Superior temporal gyrus (tissue), 1 donor: ENCODE measurements around the gene SPATA18.
"Not testable (repeated sequence)": the region's sequence is repeated elsewhere in the genome, so short reads cannot be mapped to it uniquely, and the experiment has no call there.

Experiments used
- DNase-seq: peaks from one replicate; pipeline ENCODE4 v3.0.0-alpha.2; 2016; ENCODE audit errors: extremely low spot score

The SPATA18 gene

DNA sequence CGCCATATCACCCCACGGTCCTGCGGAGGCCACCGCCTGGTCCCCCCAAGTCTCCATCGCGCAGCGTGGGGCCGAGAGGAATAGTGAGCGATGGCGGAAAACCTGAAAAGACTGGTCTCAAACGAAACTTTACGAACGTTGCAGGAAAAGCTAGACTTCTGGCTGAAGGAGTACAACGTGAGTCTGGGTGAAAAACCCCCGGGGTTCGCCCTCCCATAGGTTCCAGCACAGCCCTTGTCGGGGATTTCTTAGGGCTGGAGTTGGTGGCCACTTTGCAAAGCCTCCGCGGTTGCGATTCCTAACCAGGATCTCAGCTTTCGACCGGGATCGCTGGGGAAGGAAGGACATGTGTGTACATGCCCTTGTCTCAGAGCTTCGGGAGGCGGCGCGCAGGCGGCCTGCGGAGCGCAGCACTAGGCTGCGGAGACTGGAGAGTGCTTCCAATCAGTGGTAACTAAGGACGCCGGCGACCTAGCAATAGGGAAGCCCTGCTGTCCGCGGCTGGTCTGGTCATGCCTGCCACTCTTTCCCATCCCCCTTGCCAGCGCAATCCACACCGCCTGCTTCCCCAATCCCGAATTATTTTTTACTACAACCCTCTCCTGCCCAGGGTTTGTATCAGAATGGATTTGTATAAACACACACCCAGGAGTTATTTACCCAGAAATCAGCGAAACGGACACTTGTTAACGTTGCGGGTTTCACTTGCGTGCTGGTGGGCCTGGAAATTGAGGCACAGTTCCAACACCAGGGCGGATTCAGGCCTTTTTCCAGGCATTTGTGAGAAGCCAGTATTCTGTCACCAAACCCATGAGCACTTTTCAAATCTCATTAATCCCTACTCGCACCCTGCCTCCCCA, 741 bp downstream of the SPATA18 start:
- no peak for DNase-seq

DNA sequence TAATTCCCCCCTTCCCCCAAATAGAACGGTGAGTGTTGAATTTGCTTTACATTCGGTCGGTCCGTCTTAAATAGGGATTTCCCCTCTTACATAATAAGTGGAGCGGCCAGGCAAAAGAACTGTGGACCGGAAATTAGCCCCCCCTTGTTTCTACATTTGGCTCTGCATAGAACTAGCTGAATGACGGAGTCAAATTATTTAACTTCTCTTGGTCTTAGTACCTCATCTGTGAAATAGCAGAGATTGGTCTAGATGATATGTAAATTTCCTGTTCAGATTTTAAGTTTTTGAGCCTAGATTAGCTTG, 1.3 kb downstream of the SPATA18 start:
- DNase-seq, result no peak

DNA sequence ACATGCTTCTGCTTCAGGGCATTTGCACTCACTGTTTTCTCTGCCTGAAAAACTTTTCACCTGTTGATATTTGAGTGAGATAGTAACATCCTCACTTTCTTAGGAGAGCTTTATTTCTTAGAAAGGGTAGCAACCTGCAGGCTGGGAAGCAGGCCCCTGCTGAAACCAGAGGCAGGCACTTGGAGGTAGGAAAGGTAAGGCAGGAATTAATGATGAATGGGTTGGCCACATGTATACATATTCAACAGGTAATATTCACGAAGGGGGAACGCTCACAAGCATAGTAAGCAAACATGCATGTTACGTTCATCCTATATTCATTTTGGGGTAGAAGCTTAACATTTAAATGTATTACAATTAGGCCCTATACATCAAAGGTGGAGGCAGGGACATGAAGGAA, 3.1 kb downstream of the SPATA18 start:
- no peak for DNase-seq

DNA sequence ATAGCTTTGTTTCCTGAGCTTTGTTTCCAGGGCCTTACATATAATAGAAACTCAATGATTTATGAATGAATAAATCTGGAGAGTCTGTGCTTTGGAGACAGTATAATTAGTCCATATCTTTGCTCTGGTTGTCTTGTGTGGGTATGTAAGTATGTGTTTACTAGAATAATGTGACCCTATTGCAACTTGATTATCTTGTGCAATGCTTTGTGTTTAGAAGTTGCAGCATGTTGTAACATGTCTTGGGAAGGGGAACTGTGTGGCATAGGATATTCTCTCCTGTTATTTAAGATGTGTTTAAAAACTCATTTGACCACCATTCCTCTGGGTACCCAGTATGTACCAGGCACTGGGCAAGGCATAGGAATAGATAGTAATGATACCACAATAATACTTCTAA, 6.1 kb downstream of the SPATA18 start:
- no peak for DNase-seq

DNA sequence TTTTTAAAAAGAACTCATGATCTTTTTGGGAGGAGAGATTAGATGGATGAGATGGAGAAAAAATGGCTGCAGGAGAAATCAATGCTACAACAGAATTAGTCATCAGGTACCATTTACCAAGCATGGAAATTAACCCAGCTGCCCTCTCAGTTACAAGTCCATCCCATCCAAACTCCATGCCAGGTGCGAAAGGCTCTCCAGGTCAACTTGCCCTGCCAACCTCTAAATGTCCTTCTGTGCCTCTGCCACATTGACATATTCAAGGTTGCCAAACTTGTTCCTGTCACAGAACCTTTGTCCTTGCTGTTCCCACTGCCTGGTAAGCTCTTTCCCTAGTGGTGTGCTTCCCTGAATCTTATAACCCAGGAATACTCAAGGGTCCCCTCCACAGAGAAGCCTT, 7.2 kb downstream of the SPATA18 start:
- no peak for DNase-seq

DNA sequence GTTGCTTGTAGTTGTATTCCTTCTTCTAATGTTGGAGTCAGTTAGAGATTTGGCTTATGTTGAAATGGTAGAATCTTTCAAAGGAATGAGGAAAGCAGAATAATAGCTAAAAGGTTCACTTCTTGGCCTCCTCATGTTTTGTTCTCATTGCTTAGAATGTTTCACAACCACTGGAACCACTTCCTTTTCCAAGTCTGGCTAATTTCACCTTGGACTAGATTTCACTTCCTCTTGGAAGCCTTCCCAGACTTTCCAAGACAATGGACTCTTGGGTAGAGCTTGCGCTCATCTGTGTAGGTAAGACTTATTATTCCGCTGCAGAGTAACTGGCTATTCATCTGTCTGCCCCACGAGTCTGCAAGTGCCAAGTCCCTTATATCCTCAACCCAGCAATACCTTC, 8.3 kb downstream of the SPATA18 start:
- peak; percentile 51 for DNase-seq

DNA sequence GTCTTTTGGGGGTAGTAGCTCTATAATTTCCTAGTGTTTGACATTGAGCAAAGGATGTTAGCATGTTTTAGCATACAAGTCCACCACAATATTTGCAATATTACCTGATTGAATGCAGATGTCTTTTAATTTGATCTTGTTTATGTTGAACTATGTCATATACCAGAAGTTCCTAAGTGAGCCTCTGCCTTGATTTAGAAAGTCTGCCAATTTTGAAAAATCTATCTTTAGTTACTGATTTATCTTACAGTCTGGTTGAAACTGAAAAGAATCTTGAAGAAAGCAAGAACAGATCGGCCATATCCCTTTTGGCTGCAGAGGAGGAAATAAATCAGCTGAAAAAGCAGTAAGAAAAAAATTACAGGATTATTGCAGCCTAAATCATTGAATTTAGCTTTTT, 18.5 kb downstream of the SPATA18 start:
- DNase-seq, result no peak

DNA sequence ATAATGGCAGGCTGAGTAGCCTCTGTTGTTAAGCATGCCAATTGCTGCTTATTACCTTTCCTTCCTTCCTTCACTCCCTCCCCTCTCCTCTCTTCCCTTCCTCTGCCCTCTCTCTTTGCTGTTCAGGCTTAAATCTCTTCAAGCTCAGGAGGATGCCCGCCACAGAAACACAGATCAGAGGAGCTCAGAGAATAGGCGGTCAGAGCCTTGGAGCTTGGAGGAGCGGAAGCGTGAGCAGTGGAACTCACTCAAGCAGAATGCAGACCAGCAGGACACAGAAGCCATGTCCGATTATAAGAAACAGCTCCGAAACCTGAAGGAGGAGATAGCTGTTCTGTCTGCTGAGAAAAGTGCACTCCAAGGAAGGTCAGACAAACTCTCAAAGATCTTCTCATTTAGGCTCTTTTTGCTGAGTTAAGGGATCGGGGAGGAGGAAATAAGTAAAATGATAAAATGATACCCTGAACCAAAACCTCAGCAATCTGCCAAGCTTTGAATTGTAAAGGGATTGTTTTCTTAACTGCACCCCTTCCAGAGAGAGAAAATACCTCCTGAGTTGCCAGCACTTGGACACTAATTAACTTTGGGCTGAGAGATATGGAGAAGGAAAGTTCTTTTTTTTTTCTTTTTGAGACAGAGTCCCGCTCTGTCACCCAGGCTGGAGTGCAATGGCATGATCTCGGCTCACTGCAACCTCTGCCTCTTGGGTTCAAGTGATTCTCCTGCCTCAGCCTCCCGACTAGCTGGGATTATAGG, 20.9 kb downstream of the SPATA18 start:
- DNase-seq, result no peak

DNA sequence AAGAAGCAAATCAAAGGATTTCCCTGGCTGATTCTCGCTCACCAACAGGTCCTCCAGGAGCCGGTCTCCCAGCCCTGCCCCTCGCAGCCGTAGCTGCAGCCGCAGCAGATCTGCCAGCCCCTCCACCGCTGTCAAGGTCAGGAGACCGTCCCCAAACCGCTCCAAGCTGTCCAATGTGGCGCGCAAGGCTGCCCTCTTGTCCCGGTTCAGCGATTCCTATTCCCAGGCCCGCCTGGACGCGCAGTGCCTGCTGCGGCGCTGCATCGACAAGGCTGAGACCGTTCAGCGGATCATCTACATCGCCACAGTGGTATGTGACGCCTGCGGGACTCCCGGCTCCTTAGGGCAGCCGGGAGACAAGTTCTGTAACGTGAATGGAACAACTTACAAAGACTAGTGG, 25.6 kb downstream of the SPATA18 start:
- no peak for DNase-seq

DNA sequence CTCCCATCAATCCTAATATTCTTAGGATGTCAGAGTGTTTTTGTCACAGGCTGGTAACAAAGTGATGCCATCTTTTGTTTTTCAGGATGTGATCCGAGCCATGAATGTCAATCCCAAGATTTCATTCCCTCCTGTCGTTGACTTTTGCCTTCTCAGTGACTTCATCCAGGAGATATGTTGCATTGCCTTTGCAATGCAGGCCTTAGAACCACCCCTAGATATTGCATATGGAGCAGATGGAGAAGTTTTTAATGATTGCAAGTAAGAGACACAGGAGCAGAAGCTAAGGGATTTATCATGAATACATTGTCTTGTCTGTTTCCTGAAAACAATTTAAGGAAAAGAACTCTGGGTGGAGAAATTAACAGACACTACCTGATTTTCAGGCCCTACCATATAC, 28.6 kb downstream of the SPATA18 start:
- no peak for DNase-seq

DNA sequence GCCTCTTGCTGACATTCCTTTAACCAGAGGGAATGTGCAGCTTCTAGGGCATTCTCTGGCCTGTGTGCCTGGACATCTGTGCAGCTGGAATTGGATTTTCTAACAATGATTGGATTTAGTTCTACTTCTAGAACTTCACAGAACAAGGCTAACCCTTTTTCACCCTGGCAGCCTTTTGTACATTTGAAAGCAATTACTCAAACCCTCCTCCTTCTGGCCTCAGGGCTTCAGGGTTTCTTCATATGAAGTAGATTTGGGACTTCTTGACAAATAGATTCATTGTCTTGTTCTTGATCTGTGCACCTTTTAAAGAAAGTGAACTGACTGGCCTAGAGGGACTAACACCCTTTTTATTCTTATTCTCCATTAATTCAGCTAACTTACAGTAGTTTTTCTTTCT, 30.1 kb downstream of the SPATA18 start:
- DNase-seq, result no peak

DNA sequence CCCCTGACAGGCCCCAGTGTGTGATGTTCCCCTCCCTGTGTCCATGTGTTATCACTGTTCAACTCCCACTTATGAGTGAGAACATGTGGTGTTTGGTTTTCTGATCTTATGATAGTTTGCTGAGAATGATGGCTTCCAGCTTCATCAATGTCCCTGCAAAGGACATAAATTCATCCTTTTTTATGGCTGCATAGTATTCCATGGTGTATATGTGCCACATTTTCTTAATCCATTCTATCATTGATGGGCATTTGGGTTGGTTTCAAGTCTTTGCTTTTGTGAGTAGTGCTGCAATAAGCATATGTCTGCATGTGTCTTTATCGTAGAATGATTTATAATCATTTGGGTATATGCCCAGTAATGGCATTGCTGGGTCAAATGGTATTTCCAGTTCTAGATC, 35.3 kb downstream of the SPATA18 start:
- not testable (repeated sequence) for DNase-seq

DNA sequence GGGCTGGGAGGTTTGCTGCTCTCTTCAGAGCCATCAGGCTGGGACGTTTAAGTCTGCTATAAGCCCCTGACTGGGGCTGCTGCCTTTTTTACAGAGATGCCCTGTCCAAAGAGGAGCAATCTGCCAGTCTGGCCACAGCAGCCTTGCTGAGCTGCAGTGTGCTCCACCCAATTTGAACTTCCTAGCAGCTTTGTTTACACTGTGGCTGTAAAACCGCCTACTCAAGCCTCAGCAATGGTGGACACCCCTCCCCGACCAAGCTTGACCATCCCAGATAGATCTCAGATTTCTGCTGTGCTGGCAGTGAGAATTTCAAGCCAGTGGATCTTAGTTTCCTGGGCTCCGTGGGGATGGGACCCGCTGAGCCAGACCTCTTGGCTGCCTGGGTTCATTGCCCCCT, 40.7 kb downstream of the SPATA18 start:
- no peak for DNase-seq

DNA sequence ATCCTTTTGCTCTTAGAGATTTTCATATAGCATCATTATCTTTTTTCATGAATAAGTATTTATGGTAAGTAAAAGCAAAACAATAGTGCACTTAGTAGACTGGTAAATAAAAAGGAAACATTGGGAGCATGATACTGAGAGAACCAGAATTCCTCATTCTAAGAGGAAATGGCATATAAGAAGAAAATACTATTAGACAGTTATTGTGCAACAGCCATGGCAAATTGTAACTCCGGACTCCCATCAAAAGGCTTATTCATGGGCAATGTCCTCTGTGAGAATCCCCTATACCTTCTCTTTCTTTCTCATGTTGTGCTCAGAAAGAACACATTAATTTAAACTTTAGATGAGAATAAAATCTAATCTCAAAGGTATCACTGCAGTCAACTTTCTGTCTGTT, 42.4 kb downstream of the SPATA18 start:
- DNase-seq, result no peak

DNA sequence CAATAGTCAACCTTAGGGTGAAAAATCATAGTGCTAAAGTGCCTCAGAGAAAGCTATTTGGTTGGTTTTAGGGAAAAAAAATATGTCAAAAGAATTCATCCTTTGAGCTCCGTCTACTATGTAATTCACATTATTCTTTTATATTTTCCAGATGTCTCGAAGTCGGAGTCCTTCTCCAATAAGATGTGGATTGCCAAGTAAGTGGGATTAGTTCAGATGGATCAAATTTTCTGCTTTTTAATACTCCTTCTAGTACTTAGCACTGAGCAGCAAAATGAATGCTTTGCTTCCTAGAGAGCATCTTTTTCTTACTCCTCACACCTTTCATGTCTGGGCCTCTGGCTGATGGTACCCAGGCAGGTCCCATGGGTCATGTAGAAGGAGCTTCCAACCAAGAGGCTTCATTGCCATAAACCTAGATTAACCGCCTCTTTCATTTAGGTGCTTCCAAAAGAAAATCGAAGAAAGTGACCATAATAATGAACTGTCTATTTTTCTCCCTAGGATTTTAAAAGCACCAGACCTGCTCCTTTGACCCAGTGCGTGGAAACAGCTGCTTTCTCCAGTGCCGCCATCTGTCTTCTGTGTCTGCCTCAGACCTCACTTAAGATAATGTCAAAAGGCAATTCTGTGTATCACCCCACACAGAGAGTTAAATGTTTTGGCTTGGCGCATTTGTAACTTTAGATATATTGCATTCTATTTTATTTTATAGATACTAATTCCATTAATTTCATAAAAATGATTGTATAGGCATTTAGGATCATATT, 43.5 kb downstream of the SPATA18 start:
- no peak for DNase-seq

DNA sequence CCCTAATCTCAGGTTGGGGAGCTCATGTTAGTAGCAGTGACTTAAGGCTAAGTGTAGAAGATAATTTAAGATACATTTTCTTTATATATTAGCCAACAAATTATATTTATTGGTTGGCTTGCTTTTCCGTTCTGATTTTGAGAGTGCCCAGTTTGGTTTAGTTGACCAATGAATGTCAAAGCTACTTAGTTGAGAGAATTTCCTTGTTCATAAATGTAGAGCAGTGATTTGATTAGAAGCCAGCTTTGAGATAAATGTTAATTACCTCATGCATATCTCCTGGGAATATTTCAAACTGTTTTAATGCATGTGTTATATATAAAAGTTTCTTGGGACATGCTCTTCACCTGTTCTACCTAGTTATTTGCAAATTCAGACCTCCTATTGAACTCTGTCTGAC, 44.3 kb downstream of the SPATA18 start:
- no peak for DNase-seq

DNA sequence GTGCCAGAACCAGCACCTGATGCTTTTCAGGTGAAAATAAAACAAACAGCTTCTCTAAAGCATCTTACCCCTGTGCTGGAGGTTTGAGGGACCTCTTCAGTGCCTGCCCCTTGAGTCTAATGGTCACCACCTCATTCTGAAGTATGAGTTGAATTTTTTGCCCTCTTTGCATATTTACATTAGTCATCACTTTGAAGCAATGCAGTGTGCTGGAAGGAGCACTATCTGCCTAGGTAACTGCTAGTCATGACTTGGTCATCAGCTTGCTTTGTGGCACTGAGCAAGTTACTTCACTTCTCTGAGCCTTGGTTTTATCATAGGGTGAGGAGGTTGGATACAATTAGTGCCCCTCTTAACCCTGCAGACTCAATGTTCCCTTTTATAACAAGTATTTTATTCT, 44.9 kb downstream of the SPATA18 start:
- DNase-seq, result no peak

DNA sequence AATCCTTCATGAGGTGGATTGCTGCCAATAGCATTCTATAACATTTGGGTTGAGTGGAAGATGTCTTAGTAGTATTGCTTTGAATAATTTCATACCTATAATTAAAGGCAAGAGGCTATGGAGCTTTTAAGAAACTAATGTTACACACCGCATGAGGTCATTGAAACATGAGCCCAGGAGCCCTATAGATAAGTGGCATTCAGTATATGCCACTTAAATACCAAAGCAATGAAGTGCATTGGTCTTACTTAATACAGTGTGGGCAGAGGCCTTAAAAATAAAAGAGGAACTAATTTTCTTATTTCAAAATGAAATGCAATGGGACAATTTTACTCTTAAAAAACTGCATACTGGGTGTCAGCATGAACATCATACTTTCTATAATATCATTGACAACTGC, 47.5 kb downstream of the SPATA18 start:
- DNase-seq, result no peak

DNA sequence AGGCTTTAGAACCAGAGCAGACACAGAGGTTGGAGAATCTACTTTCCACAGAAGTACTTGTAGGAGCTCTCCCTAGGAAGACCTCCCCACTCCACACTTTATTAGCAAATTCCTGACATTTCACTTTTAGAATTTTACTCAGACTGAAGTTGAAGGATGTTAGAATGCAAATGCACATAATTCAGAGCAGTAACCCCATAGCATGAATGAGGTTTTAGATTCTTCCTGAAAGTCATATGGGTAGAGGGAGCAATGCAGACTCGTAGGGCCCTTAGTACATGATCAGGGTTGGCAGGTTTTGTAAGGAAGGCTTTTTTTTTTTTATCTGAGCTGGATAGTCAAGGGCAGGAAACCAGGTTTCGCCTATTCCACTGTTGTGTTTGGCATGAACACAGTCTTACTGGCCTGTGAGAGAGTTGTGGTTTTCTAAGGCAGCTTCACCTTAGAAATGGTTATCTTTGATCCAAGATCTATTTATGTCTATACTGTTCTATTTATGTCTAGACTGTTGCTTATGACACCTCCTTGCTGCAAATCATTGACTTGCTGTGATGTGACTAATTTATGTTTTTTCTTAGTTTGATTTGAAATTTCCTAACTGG, 48.9 kb downstream of the SPATA18 start:
- DNase-seq, result no peak

DNA sequence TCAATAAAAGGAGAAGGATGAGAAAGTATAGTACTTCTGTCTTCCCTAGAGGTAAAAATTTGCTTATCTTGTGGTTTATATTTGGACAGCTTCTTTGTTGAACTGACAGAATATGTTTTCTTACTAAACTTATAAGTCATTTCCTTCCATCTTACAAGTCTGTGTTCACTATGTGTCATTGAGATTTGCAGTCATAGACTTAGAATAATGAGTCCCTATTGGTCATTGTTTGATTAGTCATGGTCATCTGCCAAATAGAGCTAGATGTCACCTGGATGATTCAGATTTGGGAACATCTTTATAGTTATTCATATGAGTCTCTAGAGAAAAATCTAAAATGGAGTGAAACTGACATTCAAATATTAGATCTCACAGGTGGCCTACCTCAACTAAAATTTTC, 51.5 kb downstream of the SPATA18 start:
- no peak for DNase-seq

DNA sequence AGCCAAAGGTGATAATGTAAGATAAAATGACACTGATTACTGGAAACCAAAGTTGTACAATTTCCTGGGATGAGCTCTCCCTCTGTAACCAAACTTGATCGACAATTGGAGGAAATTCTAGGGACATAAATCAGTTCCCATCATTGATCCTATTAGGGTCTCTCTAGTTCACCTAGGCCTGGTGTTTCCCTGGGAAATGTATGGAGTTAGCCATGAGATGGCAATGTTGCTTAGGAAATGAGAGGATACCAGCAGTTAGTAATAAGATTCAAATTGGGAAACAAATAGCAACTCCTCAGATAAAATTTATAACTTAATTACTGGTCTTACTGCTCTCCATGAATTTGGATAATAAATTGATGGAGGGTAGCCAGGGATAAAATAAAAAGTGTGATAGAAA, 52.2 kb downstream of the SPATA18 start:
- DNase-seq, result no peak

DNA sequence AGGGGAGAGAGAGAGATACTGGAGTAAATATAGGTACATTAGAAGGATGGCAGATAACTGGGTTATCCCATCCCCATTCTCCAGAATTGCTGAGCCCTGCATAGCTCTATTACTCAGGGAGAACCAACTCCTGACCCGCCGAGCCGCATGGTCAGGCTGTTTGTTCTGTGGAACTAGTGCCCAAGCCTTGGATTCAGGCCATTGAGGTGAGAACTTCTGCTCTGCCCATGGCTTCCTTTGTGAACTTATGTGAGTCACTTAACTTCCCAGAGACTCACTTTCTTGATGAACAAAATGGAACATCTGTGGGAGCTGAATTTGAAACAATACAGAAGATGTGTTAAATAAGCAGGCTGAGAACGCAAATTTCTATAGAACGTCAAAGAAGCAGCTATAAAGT, 54.2 kb downstream of the SPATA18 start:
- no peak for DNase-seq
